Stimulated activated CD4-positive, alpha-beta T cell treated with anti-CD3 and anti-CD28 coated beads, Interleukin-4, amount 100 ng/mL, for 24 hours (primary cell): ENCODE results near the gene AMIGO2.

Experiments used
- DNase-seq: peaks from one replicate; pipeline ENCODE4 v3.0.0-alpha.2; 2020

The AMIGO2 gene

GRCh38 chr12:47029903-47030302 is 49.9 kb downstream of the AMIGO2 start:
- DNase-seq: no peak

- DNase-seq: no peak
These were observed 50.6 kb downstream of the AMIGO2 start for GRCh38 chr12:47028981-47029708.

GRCh38 chr12:47028186-47028585 is 51.6 kb downstream of the AMIGO2 start:
- DNase-seq: no peak
